Activated CD4-positive, alpha-beta memory T cell treated with anti-CD3 and anti-CD28 coated beads for 36 hours (primary cell): Measurements from ENCODE around the gene CTAG1A. TPM values are rescaled to one million over a fixed set of nuclear protein-coding genes. Genes with fewer than 3 reads are reported as not detected.
A peak's percentile ranks its signal among the peaks of the same experiment; 100 is the strongest.
"Not testable (repeated sequence)": the region's sequence is repeated elsewhere in the genome, so short reads cannot be mapped to it uniquely, and the experiment has no call there.

ENCODE experiments used
- CTCF ChIA-PET: fragments of 350-600 bp; sonication (Branson Sonifier 250); formaldehyde crosslinking; loops from one replicate; lab custom pipeline; 2021; ENCODE audit warnings: antibody characterized with exemption, inconsistent platforms; lab: Charles Lee
- POLR2A ChIA-PET: fragments of 350-600 bp; sonication (Branson Sonifier 250); formaldehyde crosslinking; loops from one replicate; lab custom pipeline; 2021; ENCODE audit warnings: antibody characterized with exemption; lab: Charles Lee
- DNase-seq: peaks from one replicate; pipeline ENCODE4 v3.0.0-alpha.2; 2020
- H3K27ac Mint-ChIP-seq: one replicate; pipeline ENCODE4 v1.8.0; 2021; ENCODE audit warnings: mixed read lengths
- H3K27me3 Mint-ChIP-seq: one replicate; pipeline ENCODE4 v1.8.0; 2021; ENCODE audit warnings: mixed read lengths
- H3K36me3 Mint-ChIP-seq: one replicate; pipeline ENCODE4 v1.8.0; 2021; ENCODE audit warnings: mixed read lengths
- H3K4me1 Mint-ChIP-seq: one replicate; pipeline ENCODE4 v1.8.0; 2021; ENCODE audit warnings: low read depth, mixed read lengths
- H3K4me3 Mint-ChIP-seq: one replicate; pipeline ENCODE4 v1.8.0; 2021; ENCODE audit warnings: mild to moderate bottlenecking, mixed read lengths
- H3K9me3 Mint-ChIP-seq: one replicate; pipeline ENCODE4 v1.8.0; 2021; ENCODE audit warnings: mixed read lengths
- intact Hi-C: fragments of 100-400 bp; cut with micrococcal nuclease; formaldehyde crosslinking; loops from one replicate; pipeline ENCODE4 v1.15.1; 2023
- total RNA-seq, 2 experiments: library from RNA; stranded (reverse); gene quantifications; one replicate each; pipeline ENCODE4 v1.2.3, GENCODE V29; 2021

Gene CTAG1A
- total RNA-seq, 2 experiments from 2014 or later, result not detected

DNA sequence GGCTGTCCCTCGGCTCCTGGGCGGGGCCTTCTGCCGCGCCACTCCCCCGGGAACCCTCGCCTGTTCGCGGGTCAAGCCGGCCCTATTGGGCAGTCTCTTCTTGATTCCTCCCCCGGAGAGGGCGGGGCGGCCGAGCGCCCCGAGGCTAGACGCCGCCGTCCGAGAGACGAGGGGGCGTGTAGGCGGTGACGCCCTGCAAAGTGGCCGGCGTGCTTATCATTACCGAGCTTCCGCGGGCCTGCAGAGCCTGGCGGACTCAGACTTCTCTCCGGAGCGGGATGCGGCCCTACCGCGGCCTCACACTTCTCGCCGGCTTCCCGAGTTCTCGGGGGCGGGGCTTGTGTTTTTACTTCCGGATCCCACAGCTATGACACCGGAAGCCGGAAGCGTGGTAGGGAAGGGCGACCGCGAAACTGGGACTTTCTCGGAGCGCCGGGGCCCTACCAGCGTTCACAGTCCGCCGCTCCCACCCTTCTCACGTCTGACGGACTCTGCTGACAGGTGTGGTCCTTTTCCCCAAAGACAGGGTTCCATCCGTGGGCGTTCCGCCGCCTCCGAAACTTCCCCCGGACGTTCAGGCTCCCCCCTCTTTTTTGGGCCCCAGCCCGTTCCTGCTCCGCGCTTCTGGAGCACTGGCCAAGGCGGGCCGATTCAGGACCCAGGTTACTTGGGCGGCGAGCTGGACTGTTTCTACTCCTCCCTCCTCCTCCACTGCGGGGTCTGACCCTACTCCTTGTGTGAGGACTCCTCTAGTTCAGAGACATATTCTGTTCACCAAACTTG, 37.5 kb upstream of the CTAG1A start, which contains the start of gene IKBKG:
TSS of gene IKBKG (plus strand) at position 376 of the 783 bp plus-strand sequence. CDS start 4,383 bp downstream, outside the sequence.
- H3K36me3 Mint-ChIP-seq, result peaks cover 23% of the 10 kb centered on the region
- CTCF ChIA-PET, result interaction anchor here (0.8 to 1.4 kb wide), 2 partner anchors 12 to 174 kb away, joined by 3 read pairs; no protein-coding TSS in a partner anchor
- no peaks in the 10 kb centered on the region for H3K27me3 Mint-ChIP-seq
- intact Hi-C loops, result no loop called here
- no peaks in the 10 kb centered on the region for H3K9me3 Mint-ChIP-seq
- peaks cover 47% of the 10 kb centered on the region for H3K4me1 Mint-ChIP-seq
- H3K27ac Mint-ChIP-seq, result peak within 1 kb of the TSS; percentile 93
- POLR2A ChIA-PET, result no interaction called here
- peak within 1 kb of the TSS; percentile 86 for H3K4me3 Mint-ChIP-seq
- DNase-seq, result peak; percentile 91

DNA sequence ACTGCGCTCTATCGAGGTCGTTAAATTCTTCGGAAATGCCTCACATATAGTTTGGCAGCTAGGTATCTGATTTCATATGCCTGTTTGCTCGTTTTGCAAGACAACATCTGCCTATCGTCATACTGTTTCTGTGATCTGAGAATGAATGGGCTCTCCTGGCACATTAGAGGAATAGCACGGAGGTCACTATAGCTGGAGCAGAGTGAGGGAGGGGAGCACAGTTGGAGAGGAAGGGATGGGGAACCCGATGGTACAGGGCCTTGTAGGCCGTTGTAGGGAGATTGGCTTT, 37.0 kb upstream of the CTAG1A start:
- POLR2A ChIA-PET, result no interaction called here
- peak overlapping the region; percentile 86 for H3K4me3 Mint-ChIP-seq
- peaks cover 18% of the 10 kb centered on the region for H3K36me3 Mint-ChIP-seq
- peak overlapping the region; percentile 93 for H3K27ac Mint-ChIP-seq
- H3K9me3 Mint-ChIP-seq, result no peaks in the 10 kb centered on the region
- DNase-seq, result no peak
- no peaks in the 10 kb centered on the region for H3K27me3 Mint-ChIP-seq
- peaks cover 43% of the 10 kb centered on the region for H3K4me1 Mint-ChIP-seq
- intact Hi-C loops, result no loop called here
- CTCF ChIA-PET, result no interaction called here

DNA sequence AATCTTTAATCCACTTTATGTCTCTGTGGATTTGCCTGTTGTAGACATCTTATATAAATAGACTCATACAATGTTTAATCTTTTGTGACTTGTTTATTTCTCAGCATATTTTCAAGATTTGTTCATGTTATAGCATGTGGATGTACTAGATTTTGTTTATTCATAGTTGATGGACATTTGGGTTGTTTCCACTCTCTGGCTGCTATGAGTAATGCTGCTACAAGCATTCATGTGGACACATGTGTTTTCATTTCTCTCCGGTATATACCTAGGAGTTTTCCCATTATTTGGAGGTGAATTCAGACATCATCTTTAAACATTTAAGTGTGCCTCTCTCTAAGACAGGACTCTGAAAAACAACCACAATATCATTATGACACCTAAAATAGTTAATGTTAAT, 35.2 kb upstream of the CTAG1A start:
- Mint-ChIP-seq H3K27ac (peak overlapping the region; percentile 64), H3K9me3 (no peaks in the 10 kb centered on the region), H3K4me1 (peaks cover 39% of the 10 kb centered on the region), H3K27me3 (no peaks in the 10 kb centered on the region), H3K4me3 (peak overlapping the region; percentile 45), H3K36me3 (peaks cover 15% of the 10 kb centered on the region)
- POLR2A ChIA-PET, result no interaction called here
- intact Hi-C loops, result no loop called here
- CTCF ChIA-PET, result no interaction called here
- no peak for DNase-seq

- H3K27me3 Mint-ChIP-seq, POLR2A ChIA-PET, intact Hi-C loops, H3K9me3 Mint-ChIP-seq, H3K36me3 Mint-ChIP-seq, DNase-seq, CTCF ChIA-PET, H3K4me3 Mint-ChIP-seq: not testable (repeated sequence)
- Mint-ChIP-seq H3K27ac (peak overlapping the region; percentile 45), H3K4me1 (peaks cover 24% of the 10 kb centered on the region)
Measured at GRCh38 chrX:154552112-154552806, 32.7 kb upstream of the CTAG1A start.

- H3K4me3 Mint-ChIP-seq, CTCF ChIA-PET, POLR2A ChIA-PET, H3K27ac Mint-ChIP-seq, intact Hi-C loops, DNase-seq, H3K27me3 Mint-ChIP-seq, H3K9me3 Mint-ChIP-seq, H3K36me3 Mint-ChIP-seq, H3K4me1 Mint-ChIP-seq: not testable (repeated sequence)
Measured at GRCh38 chrX:154558060-154558690, 26.8 kb upstream of the CTAG1A start.

DNA sequence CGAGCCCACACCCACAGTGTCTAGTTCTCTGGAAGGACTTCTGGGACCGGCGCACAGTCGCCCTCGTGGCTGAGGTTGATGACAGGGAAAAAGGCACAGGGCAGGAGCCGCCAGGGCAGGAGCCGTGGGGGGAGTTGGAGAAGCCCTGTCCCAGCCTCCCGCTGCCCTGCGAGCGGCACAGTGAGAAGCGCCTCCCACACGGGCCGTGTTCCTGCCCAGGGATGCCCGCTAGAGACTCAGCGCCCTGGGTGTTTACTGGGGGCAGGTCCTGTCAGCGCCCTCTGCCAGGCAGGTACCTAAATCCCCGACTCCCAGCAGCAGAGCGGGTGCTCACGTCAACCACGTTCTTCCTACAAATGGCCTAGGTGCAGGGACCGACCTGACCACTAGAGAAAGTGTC, 26.0 kb upstream of the CTAG1A start:
- POLR2A ChIA-PET, H3K27ac Mint-ChIP-seq, CTCF ChIA-PET, H3K9me3 Mint-ChIP-seq, H3K4me3 Mint-ChIP-seq, DNase-seq, H3K4me1 Mint-ChIP-seq, intact Hi-C loops, H3K36me3 Mint-ChIP-seq, H3K27me3 Mint-ChIP-seq: not testable (repeated sequence)

GRCh38 chrX:154560326-154560725, 24.6 kb upstream of the CTAG1A start:
- H3K4me3 Mint-ChIP-seq, H3K36me3 Mint-ChIP-seq, DNase-seq, intact Hi-C loops, POLR2A ChIA-PET, H3K9me3 Mint-ChIP-seq, H3K27me3 Mint-ChIP-seq, H3K4me1 Mint-ChIP-seq, CTCF ChIA-PET, H3K27ac Mint-ChIP-seq: not testable (repeated sequence)

- CTCF ChIA-PET, H3K4me1 Mint-ChIP-seq, H3K9me3 Mint-ChIP-seq, POLR2A ChIA-PET, intact Hi-C loops, H3K36me3 Mint-ChIP-seq, DNase-seq, H3K4me3 Mint-ChIP-seq, H3K27ac Mint-ChIP-seq, H3K27me3 Mint-ChIP-seq: not testable (repeated sequence)
Measured at GRCh38 chrX:154562295-154562694, 22.6 kb upstream of the CTAG1A start.

GRCh38 chrX:154570361-154570760, 14.6 kb upstream of the CTAG1A start:
- POLR2A ChIA-PET, H3K36me3 Mint-ChIP-seq, H3K9me3 Mint-ChIP-seq, intact Hi-C loops, H3K4me1 Mint-ChIP-seq, CTCF ChIA-PET, H3K4me3 Mint-ChIP-seq, H3K27ac Mint-ChIP-seq, H3K27me3 Mint-ChIP-seq, DNase-seq: not testable (repeated sequence)

DNA sequence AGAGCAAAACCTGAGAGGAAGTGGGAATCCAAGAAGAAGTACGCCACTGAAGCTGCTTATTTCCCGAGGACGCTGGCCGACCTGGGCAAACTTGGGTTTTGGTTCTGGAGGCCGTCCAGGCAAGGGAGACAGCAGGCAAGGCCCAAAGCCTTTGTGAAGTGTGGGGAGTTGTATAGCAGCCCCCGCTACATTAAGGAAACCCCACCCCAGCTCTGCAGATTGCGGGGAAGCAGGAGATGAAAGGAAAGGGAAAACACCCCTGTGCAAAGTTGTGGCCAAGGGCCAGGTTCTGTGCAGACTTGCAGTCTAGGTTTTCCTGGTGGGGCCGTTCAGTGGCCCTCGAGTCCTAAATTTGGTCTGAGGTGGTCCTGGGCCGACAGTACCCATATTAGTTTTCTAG, 11.9 kb upstream of the CTAG1A start:
- H3K4me3 Mint-ChIP-seq, DNase-seq, H3K4me1 Mint-ChIP-seq, POLR2A ChIA-PET, H3K27ac Mint-ChIP-seq, CTCF ChIA-PET, H3K27me3 Mint-ChIP-seq, H3K9me3 Mint-ChIP-seq, intact Hi-C loops, H3K36me3 Mint-ChIP-seq: not testable (repeated sequence)

DNA sequence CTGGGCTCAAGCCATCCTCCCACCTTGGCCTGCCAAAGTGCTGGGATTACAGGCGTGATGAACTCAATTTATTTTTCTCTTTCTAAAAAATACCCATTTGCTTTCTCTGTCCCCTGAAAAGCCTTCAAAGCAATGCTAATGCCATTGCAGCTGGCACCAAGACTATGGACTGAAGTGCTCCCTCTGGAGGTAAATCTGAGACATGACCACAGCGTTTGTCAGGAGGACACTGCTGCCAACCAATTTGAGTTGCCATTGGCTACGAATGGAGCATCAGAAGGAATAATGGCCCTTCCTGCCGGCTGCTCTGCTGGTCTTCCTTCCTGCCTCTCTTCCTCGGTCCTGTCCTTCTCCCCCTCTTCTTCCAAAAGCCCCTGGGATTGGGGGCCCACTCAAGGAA, 9.9 kb upstream of the CTAG1A start:
- H3K27ac Mint-ChIP-seq, H3K9me3 Mint-ChIP-seq, H3K4me3 Mint-ChIP-seq, H3K4me1 Mint-ChIP-seq, CTCF ChIA-PET, H3K27me3 Mint-ChIP-seq, intact Hi-C loops, DNase-seq, H3K36me3 Mint-ChIP-seq, POLR2A ChIA-PET: not testable (repeated sequence)

DNA sequence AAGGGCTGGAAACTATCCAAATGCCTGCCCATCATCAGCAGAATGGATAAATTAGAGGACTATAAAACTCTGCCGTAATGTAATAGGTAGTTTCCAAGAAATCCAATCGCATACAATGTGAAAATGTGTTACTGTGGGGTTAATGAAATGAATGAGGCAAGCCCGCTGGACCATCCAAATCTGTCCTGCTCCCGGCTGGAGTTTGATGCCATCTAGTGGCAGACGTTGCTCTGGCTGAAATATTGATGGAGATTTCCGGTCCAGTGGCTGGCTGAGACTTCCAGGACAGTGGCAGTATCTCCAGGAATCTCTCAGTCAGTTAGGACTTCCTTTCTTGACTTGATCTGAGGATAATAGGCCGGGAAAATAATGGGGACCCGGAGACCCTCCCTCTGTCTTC, 1.9 kb upstream of the CTAG1A start:
- H3K4me3 Mint-ChIP-seq, intact Hi-C loops, H3K27me3 Mint-ChIP-seq, POLR2A ChIA-PET, CTCF ChIA-PET, DNase-seq, H3K27ac Mint-ChIP-seq, H3K36me3 Mint-ChIP-seq, H3K4me1 Mint-ChIP-seq, H3K9me3 Mint-ChIP-seq: not testable (repeated sequence)
